ENCODE data around the gene CCDC33.

CCDC33 gene

DNA sequence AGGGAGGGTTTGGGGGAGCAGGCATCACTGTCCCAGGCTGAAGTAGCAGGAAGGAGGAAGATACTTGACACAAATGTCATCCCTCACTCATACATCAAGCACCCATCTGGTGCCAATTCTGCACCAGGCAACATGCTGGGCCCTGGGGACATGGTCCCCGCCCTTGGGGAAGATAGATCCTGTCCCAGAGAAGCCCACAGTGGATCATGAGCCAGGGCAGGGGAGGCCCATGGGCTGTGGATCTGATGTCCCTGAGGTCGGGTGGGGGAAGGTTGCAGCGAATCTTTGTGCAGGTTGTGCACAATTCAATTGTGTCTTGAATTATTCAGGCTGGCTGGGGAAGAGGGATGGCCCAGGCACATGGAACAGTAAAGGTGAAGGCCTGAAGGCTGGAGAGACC is 6.4 kb upstream of the CCDC33 start:
- DNase-seq (ENCODE audit: low read depth in 2 of 2): no peak

DNA sequence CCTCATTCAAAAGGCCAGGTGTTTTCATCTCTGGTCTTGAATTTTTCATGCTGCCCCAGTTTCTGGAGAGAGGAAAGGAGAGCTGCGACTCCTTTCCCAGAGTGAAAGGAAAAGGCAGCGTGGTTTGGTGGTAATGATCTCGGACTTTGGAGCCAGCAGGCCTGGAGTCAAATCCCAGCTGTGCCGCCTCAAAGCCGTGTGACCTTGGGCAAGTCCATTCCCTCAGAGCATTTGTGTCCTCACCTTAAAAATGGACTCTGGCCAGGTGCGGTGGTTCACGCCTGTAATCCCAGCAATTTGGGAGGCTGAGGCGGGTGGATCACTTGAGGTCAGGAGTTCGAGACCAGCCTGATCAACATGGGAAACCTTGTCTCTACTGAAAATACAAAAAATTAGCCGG is 4.7 kb upstream of the CCDC33 start:
- no peak for DNase-seq (ENCODE audit: low read depth in 2 of 2)

DNA sequence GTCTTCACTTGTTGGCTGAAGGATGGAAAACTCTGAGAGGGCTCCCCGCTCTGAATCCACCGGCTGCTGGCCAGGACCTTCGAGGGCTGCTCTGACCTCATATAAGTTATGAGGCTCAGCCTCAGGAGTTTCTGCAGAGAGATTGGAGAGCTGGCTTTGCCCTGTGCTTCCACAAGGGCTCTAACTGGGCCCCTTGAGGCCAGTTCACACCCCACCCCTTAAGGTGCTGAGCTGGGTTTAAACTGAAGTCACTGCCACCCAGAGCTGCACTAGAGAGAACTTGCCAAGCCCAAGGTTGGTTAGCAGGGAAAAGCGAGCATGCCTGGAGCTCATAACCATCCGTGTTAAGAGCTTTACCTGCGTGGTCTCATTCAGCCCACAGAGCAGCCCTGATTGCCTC is 2.8 kb upstream of the CCDC33 start:
- no peak for DNase-seq (ENCODE audit: low read depth in 2 of 2)

DNA sequence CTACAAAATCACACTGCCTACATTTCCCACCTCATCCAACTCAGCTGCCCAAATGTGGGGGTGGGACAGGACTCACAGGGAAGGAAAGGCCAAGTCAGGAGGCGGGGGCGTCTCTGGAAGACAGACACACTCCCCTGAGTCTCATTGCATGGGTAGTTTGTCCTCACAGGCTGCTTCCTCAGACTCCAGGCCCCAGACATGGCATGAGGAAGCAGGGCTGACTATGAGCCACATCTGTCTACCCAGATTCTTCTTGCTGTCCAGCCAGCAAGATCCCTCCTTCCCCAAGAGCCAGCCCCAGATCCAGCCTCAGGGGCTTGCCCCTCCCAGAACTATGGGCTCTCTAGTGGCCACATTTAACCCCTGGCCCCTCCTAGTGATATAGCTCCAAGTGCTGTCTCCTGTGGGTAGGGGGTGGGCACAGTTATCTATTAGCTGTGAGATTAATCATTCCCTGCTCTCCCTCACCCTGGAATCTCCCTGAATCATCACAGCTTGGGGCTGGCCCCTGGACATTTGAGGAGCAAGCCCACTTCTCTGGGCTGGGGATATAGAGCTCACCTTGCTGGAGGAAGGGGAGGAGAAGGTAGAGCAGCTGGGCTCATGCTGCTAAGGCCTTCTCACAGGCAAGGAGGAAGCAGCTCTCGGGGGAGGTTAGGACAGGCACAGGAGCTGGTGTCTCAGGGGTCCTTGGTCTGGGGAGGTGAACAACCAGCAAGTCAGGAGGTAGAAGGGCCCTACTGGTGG is 2.1 kb upstream of the CCDC33 start:
- no peak for DNase-seq (ENCODE audit: low read depth in 2 of 2)

DNA sequence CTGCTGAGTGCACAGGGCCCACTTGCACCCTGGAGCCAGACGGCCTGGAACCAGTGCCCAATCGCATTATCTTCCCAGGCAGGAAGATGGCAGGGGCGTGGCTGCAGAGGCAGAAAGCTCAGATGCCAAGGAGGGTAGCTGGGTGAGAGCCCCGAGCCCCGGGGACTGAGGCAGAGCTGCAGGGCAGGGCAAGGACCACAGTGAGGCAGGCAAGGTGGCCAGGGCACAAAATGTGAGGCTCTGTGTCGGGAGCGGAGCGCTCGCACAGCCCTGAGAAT is 1.6 kb upstream of the CCDC33 start:
- no peak for DNase-seq (ENCODE audit: low read depth in 2 of 2)

DNA sequence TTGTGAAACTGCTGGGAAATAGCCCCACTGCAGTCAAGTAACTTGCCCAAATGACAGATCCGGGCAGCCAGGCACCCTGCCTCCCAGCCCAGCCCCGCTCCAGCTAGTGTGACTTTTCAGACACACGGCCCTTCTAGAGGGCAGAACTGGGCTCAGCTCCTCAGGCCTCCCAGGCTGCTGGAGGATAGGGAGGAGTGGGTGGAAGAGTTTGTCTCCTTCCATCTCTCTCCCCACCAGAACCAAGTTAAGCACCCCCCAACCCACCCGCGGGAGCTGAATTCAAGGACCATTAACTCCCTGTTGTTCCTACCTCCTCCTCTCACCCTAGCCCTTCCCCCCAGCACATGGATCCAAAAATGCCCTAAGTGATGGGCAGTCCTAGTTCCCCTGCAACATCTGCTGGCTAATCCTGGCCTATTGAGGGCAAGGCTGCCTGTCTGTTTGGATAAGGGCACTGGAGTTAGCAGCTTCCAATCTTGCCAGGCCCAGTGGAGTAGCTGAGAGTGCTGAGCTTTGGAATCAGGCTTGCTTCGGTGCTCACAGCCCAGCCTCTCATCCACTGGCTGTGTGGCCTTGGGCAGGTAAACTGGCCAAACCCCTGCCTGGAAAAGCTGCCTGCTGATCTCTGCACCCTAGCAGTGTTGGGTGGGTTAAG is 3.1 kb downstream of the CCDC33 start:
- DNase-seq (ENCODE audit: low read depth in 2 of 2): no peak

DNA sequence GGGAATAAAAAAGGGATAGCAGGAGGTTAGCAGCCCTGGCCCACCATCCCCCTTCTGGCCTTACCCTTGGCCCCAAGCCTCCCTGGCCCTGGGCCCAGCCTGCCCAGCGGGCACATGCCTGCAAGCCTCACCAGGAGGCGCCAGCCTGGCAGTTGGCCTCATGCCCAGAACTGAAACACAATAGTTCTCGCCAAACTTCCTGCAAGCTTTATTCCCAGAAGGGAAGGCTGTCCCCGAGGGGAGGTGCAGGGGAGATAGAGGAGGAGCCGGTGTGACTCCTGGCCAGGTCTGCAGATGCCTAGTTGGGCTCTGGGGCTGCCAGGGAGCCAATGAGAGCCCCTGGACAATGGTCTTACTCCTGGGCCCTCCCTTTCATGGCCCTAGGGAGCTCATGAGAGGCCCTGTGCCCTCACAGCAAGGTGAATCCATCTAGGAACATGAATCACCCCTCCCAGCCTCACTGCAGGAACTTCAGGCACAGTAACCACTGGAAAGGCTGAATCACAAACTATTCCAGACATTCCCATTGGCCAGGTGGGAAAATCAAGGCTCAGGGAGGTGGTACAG is 4.0 kb downstream of the CCDC33 start:
- no peak for DNase-seq (ENCODE audit: low read depth in 2 of 2)

DNA sequence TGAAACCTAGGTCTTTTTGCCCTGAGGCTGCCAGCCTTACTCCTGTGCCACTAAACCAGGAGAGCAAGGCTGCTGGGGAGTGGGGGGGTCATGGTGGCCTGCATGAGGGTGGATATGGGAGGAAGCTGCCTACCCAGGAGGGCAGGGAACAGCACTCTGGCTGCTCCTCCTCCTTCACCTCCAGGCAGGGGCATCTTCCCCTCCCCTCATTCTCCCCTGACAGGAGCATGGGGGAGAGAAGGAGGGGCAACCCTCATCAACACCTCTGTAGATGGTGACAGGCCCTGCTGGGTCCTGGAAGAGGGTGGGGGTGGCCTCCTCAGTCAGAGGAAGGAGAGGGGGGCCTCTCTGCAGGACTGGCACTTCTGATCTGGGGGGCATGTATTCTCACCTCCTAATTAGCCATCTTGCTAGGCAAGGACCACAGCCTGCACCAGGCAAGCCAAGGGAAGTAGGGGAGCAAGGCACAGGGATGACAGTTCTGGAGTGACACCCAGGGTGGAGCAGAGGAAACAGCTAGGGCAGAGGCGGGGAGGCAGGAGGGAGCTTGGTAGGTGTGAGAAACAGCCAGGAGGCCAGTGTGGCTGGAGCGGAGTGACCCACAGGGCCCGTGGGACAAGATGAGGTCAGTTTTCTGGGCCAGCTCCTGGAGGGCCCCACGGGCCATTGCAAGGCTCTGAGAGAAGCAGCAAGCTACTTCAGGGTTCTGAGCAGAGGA is 4.9 kb downstream of the CCDC33 start:
- DNase-seq (ENCODE audit: low read depth in 2 of 2): no peak

DNA sequence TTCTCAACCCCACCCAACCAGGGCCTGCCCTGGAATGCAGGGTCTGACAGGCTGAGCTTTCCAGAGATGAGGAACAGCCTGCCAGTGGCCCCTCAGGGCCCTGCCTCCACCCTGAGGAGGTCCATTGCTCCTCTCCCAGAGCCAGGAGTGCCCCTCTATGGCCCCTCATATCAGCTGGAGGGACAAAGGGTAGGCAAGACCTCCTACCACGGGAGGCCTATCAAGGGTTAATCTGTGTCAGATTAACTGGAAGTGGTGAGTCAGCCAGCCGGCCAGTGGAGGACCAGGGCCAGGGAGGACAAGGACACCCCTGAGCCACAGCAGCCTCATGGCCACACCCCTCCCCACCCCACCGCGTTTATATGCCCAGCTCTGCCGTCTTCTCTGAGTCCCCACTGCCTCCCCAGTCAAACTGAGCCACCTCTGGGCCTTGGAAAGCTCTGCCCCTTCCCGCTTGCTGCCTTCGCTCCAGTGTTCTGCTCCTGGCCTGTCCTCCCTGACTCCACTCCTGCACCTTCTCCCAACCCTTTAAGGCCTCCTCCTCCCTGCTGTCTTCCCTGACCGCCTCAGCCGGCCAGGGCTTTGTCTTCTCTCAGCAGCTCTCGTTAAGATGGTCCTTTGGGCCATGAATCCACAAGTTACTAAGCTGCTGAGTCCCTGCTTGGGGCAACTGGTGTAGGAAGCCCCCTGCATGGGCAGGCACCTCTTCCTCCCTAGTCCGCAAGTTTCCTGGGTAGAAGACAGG is 6.5 kb downstream of the CCDC33 start:
- no peak for DNase-seq (ENCODE audit: low read depth in 2 of 2)

DNA sequence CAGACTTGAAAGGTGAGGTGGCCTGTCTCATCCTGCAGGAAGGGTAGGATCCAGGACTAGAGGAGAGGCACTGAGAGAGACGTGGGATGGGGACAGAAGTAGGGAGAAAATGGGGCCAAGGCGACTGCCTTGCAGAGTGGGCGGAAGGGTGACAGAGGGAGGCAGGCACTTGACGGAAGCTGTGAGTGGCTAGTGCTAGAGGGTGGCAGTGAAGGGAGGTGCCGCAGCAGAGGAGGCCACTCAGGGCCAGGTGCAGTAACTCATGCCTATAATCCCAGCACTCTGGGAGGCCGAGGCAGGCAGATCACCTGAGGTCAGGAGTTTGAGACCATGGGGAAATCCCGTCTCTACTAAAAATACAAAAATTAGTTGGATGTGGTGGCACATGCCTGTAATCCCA is 7.3 kb downstream of the CCDC33 start:
- DNase-seq (ENCODE audit: low read depth in 2 of 2): no peak

DNA sequence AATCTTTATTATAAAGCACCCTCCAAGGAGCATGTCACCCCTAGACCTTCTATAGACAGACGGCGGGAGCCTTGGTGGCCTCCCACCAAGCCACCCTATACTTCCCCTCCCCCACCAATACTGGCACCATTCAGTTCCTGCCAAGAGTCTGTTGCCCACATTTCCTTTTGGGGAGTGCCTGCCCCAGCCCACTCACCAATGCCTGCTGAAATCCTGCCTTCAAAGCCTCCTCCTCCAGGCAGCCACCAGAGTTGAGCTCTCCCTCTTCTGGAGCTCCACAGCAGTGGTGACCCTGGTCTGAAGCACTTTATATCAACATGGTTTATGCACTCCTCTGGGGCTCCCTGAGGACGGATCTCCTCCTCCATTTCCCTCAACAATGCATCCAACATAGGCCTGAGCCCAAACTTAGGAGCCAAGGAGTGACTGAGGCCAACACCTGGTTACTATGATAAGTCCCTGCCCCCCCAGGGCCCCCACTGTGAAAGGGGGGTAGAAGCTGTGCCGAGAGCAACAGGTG is 8.8 kb downstream of the CCDC33 start:
- no peak for DNase-seq (ENCODE audit: low read depth in 2 of 2)

DNA sequence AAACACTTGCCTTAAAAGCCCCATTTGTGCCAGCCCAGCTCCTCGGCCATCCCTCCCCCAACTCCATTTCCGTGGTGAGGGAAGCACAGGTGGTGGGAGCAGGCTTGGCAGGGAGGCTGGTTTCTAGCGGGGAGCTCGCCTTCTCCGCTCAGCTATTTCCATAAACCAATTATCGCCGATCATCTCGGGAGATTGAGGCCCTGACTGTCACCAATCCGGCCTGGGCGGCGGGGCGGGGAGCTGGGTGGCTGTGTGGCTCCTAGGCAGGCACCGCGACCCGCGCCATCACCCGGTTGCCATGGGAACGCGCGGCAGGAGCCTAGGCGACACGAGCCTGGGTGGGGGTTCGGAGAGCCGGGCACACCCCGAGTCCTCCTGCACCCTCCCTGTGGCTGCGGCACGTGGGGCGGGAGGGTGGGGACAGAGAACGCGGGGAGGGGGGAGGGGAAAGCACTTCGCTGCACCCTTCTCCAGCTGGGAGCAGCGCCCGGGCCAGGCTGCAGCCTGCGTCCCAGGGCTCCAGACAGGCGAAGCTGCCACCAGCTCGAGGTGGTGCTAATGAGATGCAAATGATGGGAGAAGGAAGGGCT is 9.3 kb downstream of the CCDC33 start:
- no peak for DNase-seq (ENCODE audit: low read depth in 2 of 2)

DNA sequence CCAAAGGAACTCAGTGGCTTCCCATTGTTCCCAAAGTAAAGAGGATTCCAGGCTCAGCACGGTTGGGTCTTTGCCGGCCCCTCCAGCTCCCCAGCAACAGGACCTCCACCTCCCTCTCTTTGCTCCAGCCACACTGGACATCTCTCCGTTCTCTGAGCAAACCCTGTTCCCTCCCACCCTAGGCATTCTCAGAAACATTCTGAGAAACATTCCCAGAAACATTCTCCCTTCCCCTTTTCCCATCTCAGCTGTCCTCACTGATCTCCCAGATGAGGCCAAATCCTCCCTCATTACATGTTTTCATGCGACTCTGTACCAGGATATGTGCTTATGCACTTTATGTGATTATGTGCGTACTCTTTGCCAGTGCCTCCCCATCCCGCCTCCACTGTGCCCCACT is 14.1 kb downstream of the CCDC33 start:
- no peak for DNase-seq (ENCODE audit: low read depth in 2 of 2)

DNA sequence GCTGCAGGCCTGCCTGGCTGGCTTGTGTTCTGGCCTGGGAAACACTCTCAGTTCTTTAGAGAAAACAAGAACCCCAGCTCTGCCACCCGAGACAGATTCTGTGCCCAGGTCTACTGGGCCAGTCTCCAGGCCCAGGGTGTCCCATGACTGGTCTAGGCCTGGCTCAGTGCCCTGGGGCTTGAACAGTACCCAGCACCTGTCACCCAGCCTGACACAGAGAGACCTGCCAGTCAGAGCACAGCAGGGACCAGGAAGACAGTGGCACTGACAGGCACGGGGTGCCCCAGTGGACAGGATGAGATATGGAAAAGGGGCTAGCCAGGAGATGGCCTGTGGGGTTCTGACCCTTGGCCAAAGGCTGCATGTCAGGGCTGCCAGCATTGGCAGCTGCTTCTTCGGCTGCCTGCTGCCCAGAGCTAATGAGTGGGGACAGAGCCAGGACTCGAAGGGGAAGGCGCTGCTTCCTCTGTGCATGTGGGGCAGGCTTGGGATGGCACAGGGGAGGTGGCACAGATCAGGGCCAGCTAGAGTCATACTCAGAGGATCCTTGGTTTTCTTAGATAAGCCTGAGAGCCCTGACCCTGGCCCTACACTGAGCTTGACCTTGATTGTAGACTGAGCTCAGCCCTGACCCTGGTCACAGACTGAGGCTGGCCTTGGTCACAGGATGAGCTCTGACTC is 15.1 kb downstream of the CCDC33 start:
- DNase-seq (ENCODE audit: low read depth in 2 of 2): no peak

DNA sequence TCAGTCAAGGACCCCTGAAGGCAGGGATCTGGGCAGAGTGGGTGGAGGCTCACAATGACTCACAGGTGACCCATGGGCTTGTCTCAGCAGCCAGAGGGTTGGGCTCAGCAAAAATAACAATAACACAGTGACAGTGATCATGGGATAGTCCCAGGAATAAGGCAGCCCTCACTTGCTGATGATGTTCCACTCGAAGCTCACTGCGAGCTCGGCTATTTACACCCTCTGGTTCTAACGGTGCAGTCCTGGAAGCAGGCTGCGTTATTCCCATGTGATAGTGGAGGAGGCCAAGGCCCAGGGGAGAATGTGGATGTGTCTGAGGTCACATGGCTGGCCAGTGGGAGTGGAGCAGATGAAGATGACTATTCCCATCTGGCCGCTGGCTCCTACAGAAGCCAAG is 16.2 kb downstream of the CCDC33 start:
- no peak for DNase-seq (ENCODE audit: low read depth in 2 of 2)

DNA sequence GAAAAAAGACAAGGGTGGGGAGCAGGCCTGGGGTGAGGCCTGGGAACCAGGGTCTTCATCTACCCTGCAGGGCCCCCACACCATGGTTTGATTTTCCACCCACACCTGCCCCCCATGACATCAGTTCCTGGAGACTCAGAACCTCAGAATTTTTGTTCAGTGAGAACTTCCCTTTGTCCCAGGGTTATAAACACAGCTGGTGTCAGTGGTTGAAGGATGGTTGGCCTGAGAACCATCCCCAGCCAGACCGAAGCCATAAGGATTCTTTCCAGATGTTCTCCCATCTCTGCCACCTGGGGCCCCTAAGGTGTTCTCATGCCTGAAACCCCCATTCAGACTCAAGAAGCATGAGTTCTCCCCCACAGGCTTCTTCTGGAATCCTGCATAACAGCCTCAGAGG is 16.6 kb downstream of the CCDC33 start:
- DNase-seq (ENCODE audit: low read depth in 2 of 2): no peak

DNA sequence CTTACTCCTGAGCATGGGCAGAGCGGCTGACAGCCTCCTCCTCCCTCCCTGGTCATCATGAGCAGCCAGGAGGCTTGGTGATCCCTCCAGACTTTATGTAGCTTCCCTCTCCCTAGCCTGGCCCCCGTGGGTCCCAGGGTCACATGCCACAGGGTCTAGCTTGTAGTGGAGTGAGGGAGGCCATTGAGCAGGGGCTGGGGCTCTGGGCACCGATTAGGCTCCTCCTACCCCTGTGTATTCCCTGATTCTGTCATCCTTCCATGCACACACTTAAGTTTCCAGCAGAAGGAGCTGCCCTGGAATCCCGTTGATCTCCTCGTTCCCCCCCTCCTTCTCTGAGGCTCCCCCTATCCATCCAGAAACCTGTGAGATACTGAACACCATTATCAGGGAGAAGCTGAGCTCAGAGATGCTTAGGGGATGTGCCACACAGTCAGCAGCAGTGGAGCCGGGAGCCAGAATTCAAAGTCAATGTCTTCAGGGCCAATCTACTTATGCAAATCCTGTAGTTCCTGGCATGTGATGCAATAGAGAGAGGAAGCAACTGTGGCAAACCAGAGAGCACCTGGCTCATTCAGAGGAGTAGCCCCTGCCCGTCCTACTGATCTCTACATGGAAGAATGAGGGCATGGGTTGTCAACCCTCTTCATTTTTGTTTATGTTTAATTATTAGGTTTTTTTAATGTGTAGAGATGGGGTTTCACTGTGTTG is 17.2 kb downstream of the CCDC33 start:
- DNase-seq (ENCODE audit: low read depth in 2 of 2): no peak

DNA sequence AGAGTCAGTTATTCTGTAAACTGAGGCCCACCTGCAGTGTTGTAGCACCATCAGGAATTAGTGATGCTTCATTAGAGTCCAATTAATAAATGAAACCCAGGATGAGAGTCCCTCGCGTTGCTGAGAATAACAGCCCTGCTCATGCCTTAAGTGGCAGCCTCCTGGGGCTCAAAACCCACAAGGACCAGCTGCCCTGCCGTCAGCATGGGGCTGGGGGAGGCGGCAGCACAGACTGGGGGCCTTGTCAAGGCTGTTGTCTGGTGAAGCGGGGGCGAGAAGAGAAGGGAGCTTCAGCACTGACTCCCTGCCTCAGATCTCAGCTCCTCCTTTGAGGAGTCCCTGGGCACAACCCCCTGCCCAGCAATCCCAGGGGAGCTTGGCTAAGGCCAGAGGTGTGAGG is 21.0 kb downstream of the CCDC33 start:
- no peak for DNase-seq (ENCODE audit: low read depth in 2 of 2)

DNA sequence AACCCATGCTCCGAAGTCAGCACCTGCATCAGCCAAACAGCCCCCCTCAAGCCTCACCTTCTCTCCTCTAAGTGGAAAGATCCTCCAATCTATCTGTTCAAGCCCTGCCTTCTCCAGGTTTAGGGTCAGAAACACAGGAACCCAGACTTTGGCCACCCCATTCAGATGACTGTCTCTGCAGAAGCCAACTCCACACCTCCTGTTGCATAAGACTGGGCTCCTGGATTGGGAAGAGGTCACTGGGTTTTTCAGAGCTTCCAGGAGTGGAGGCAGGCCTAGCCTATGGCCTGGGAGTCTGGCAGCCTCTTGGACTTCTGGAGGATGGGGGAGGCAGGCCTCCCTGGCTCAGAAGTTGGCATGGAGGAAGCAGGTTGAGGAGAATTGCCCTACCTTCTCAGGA is 21.5 kb downstream of the CCDC33 start:
- no peak for DNase-seq (ENCODE audit: low read depth in 2 of 2)
